ENCODE measurements around the gene WDR5. TPM values are rescaled to one million over a fixed set of nuclear protein-coding genes. Genes with fewer than 3 reads are reported as not detected.

The WDR5 gene
- total RNA-seq, 1 donor from 2014 or later: 46.8 TPM

DNA sequence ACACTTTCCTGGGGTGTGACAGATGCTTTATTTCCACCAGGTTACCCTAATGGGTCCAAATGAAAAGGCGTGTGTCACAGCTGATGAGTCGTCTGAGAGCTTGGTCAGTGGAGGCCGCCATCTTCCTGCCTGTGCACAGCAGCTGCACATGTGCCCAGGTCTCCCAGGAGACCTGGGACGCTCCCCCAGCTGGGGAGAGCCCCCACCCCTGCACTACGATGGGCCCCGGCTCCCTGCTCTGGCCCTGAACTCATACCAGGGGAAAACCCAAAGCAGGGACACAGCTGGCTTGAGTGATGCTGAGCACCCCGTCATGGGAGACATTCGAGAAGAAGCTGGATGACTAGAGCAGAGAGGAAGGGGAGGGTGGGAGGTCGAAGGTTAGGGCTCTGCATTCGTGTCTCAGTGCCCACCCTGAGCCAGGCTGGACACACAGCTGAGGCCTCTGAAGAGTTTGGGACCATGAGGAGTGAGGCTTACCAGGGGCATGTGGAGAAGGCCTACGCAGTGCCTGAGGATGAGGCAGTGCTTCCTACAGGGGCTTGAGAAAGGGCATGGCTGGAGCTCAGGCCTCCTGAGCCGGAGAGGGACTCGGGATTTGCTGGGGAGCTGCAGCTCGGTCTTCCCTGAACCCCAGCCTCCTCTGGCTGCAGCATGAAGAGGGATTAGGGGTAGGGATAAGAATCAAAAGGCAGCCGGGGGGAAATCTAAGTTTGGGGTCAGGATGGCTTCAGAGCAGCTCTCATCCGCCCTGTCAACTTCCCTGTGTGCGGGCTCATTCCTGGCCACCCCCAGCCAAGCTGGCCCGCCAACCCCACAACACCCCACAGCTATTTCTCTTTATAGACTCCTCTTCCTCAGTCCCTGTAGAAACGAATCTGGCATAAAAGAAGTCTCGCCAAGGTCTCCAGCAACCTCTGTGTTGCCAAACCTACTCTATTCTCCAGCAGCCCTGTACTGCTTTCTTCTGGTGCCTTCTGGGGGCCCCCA is 70.7 kb downstream of the WDR5 start:
- DNase-seq (ENCODE audit: low spot score, unreplicated experiment): no peak
- H3K9me3 Mint-ChIP-seq (ENCODE audit: low read depth): peaks cover 8% of the 10 kb centered on the region
- H3K36me3 Mint-ChIP-seq (ENCODE audit: insufficient read depth): peaks cover 2% of the 10 kb centered on the region
- H3K4me3 Mint-ChIP-seq (ENCODE audit: low read depth): no peak overlapping the region
- peak overlapping the region; percentile 10 for H3K27ac Mint-ChIP-seq
- no peaks in the 10 kb centered on the region for H3K27me3 Mint-ChIP-seq
- TF ChIP-seq, protein P1, sequence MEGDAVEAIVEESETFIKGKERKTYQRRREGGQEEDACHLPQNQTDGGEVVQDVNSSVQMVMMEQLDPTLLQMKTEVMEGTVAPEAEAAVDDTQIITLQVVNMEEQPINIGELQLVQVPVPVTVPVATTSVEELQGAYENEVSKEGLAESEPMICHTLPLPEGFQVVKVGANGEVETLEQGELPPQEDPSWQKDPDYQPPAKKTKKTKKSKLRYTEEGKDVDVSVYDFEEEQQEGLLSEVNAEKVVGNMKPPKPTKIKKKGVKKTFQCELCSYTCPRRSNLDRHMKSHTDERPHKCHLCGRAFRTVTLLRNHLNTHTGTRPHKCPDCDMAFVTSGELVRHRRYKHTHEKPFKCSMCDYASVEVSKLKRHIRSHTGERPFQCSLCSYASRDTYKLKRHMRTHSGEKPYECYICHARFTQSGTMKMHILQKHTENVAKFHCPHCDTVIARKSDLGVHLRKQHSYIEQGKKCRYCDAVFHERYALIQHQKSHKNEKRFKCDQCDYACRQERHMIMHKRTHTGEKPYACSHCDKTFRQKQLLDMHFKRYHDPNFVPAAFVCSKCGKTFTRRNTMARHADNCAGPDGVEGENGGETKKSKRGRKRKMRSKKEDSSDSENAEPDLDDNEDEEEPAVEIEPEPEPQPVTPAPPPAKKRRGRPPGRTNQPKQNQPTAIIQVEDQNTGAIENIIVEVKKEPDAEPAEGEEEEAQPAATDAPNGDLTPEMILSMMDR (IDR thresholded peaks at IDR 0.05; ENCODE audit: unreplicated experiment): no peak
- peaks cover 4% of the 10 kb centered on the region for H3K4me1 Mint-ChIP-seq (ENCODE audit: low read depth)

DNA sequence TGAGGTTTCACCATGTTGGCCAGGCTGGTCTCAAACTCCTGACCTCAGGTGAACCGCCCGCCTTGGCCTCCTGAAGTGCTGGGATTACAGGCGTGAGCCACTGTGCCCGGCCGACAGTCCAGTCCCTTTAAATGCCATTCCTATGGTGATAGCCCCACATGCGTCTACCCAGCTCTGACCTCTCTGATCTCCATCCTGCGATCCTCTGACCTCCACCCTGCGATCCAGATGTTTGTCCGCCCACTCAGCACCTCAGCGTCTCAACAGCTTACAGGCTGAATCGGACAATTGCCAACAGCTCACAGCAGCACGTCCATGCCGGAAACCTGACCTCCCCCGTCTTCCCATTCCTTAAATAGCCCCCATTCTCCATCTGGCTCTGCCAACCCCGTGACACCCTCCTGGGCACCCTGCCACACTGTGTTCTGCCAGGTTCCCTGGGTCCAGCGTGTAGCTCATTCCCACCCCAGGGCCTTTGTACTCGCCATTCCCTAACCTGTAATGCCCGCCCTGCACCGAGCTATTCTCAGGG is 72.5 kb downstream of the WDR5 start:
- peaks cover 3% of the 10 kb centered on the region for H3K9me3 Mint-ChIP-seq (ENCODE audit: low read depth)
- H3K4me3 Mint-ChIP-seq (ENCODE audit: low read depth): no peak overlapping the region
- peak overlapping the region; percentile 29 for H3K27ac Mint-ChIP-seq
- H3K36me3 Mint-ChIP-seq (ENCODE audit: insufficient read depth): no peaks in the 10 kb centered on the region
- TF ChIP-seq, protein P1 (IDR thresholded peaks at IDR 0.05; ENCODE audit: unreplicated experiment): no peak
- peaks cover 4% of the 10 kb centered on the region for H3K4me1 Mint-ChIP-seq (ENCODE audit: low read depth)
- no peak for DNase-seq (ENCODE audit: low spot score, unreplicated experiment)
- no peaks in the 10 kb centered on the region for H3K27me3 Mint-ChIP-seq

- Mint-ChIP-seq H3K9me3 (ENCODE audit: low read depth) (no peaks in the 10 kb centered on the region), H3K36me3 (ENCODE audit: insufficient read depth) (no peaks in the 10 kb centered on the region), H3K27ac (no peak overlapping the region), H3K4me3 (ENCODE audit: low read depth) (no peak overlapping the region), H3K27me3 (no peaks in the 10 kb centered on the region), H3K4me1 (ENCODE audit: low read depth) (peaks cover 11% of the 10 kb centered on the region)
- TF ChIP-seq, protein P1 (IDR thresholded peaks at IDR 0.05; ENCODE audit: unreplicated experiment): no peak
- no peak for DNase-seq (ENCODE audit: low spot score, unreplicated experiment)
Measured at GRCh38 chr9:134208981-134209725, 73.3 kb downstream of the WDR5 start.

Other genes starting within 250 kb of the WDR5 start
- gene VAV2, start 143.8 kb upstream of the WDR5 start, total RNA-seq: 80.6 and 82.8 TPM in 2 replicates
- gene BRD3OS, start 110.6 kb upstream of the WDR5 start, total RNA-seq: 21.8 and 28.0 TPM in 2 replicates
- 96.0 and 98.1 TPM in 2 replicates for gene BRD3, start 68.1 kb upstream of the WDR5 start, total RNA-seq
- 107 and 116 TPM in 2 replicates for gene RNU6ATAC, start 28.5 kb downstream of the WDR5 start, total RNA-seq
- gene RXRA, start 190.4 kb downstream of the WDR5 start, total RNA-seq: 58.4 and 64.8 TPM in 2 replicates

All from progenitor cell of endocrine pancreas (in vitro differentiated cells).